ENCODE results near the gene SMTN. TPM values are rescaled to one million over a fixed set of nuclear protein-coding genes. Genes with fewer than 3 reads are reported as not detected.

SMTN gene
- total RNA-seq, 1 experiment from 2014 or later, result 145 TPM

GRCh38 chr22:31091106-31091975 lies 10.2 kb downstream of the SMTN start:
- TF ChIP-seq EZH2phosphoT487 (IDR thresholded peaks at IDR 0.05; ENCODE audit: borderline replicate concordance, low read length), result no peak
- no peak for TF ChIP-seq EZH2 (IDR thresholded peaks at IDR 0.05; ENCODE audit: low read length, unreplicated experiment)
- TF ChIP-seq, protein P1, sequence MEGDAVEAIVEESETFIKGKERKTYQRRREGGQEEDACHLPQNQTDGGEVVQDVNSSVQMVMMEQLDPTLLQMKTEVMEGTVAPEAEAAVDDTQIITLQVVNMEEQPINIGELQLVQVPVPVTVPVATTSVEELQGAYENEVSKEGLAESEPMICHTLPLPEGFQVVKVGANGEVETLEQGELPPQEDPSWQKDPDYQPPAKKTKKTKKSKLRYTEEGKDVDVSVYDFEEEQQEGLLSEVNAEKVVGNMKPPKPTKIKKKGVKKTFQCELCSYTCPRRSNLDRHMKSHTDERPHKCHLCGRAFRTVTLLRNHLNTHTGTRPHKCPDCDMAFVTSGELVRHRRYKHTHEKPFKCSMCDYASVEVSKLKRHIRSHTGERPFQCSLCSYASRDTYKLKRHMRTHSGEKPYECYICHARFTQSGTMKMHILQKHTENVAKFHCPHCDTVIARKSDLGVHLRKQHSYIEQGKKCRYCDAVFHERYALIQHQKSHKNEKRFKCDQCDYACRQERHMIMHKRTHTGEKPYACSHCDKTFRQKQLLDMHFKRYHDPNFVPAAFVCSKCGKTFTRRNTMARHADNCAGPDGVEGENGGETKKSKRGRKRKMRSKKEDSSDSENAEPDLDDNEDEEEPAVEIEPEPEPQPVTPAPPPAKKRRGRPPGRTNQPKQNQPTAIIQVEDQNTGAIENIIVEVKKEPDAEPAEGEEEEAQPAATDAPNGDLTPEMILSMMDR (conservative IDR thresholded peaks at IDR 0.05; ENCODE audit: low read depth, low read length), result no peak
- DNase-seq (no peak), ATAC-seq (no peak)
- H3K9ac ChIP-seq (ENCODE audit: low read length), result no peak overlapping the region
- no peak overlapping the region for H3K27ac ChIP-seq (ENCODE audit: low read length)
- no peak overlapping the region for H3K4me3 ChIP-seq (ENCODE audit: low read length)
- H3K4me2 ChIP-seq (ENCODE audit: low read length), result no peak overlapping the region
- H3K4me1 ChIP-seq (ENCODE audit: insufficient read depth, low read length), result peaks cover 3% of the 10 kb centered on the region; the same call in 1 of the 2 replicates
- ChIA-PET CTCF (no interaction called here), POLR2A (ENCODE audit: unreplicated experiment) (no interaction called here)
- H3K79me2 ChIP-seq (ENCODE audit: low read length), result peaks cover 6% of the 10 kb centered on the region
- H4K20me1 ChIP-seq (ENCODE audit: low read length), result peaks cover 2% of the 10 kb centered on the region; the same call in 1 of the 2 replicates
- peaks cover 24% of the 10 kb centered on the region; the same call in 1 of the 2 replicates for H3K36me3 ChIP-seq (ENCODE audit: low read depth, low read length)
- intact Hi-C loops (cut with micrococcal nuclease), result no loop called here
- BruUV-seq (replicated peaks), result no TSS peak
- H3K9me2 ChIP-seq (replicated peaks; ENCODE audit: low read length), result no peaks in the 10 kb centered on the region
- H3K9me3 ChIP-seq (ENCODE audit: low read length), result no peaks in the 10 kb centered on the region
- no peaks in the 10 kb centered on the region for H3F3A ChIP-seq (ENCODE audit: low read length, unreplicated experiment)
- no peak overlapping the region for H2AFZ ChIP-seq (ENCODE audit: low read length)
- H3K27me3 ChIP-seq (ENCODE audit: low read length), result no peaks in the 10 kb centered on the region

GRCh38 chr22:31092161-31092560 lies 11.0 kb downstream of the SMTN start:
- Histone ChIP-seq H3K27ac (ENCODE audit: low read length) (no peak overlapping the region), H3K4me2 (ENCODE audit: low read length) (no peak overlapping the region), H3K27me3 (ENCODE audit: low read length) (no peaks in the 10 kb centered on the region), H3K4me1 (ENCODE audit: insufficient read depth, low read length) (no peaks in the 10 kb centered on the region), H3K9me2 (replicated peaks; ENCODE audit: low read length) (no peaks in the 10 kb centered on the region), H3K4me3 (ENCODE audit: low read length) (no peak overlapping the region), H3K9me3 (ENCODE audit: low read length) (no peaks in the 10 kb centered on the region), H3K79me2 (ENCODE audit: low read length) (no peaks in the 10 kb centered on the region), H4K20me1 (ENCODE audit: low read length) (no peaks in the 10 kb centered on the region), H2AFZ (ENCODE audit: low read length) (no peak overlapping the region), H3K9ac (ENCODE audit: low read length) (no peak overlapping the region), H3K36me3 (ENCODE audit: low read depth, low read length) (peaks cover 27% of the 10 kb centered on the region; the same call in 1 of the 2 replicates), H3F3A (ENCODE audit: low read length, unreplicated experiment) (no peaks in the 10 kb centered on the region)
- no peak for ATAC-seq
- no TSS peak for BruUV-seq (replicated peaks)
- ChIA-PET POLR2A (ENCODE audit: unreplicated experiment) (no interaction called here), CTCF (no interaction called here)
- intact Hi-C loops (cut with micrococcal nuclease), result no loop called here
- DNase-seq, result no peak
- TF ChIP-seq EZH2phosphoT487 (IDR thresholded peaks at IDR 0.05; ENCODE audit: borderline replicate concordance, low read length), result no peak
- TF ChIP-seq EZH2 (IDR thresholded peaks at IDR 0.05; ENCODE audit: low read length, unreplicated experiment), result no peak
- TF ChIP-seq, protein P1 (conservative IDR thresholded peaks at IDR 0.05; ENCODE audit: low read depth, low read length), result no peak

All from PC-3 (cell line).